ENCODE measurements around the gene RASGRF2.

GRCh38 chr5:81213070-81213469 is 252.9 kb downstream of the RASGRF2 start:
- no peak for TF ChIP-seq CTCF (IDR thresholded peaks at IDR 0.05; ENCODE audit: low read depth, low read length)
- no peak for TF ChIP-seq POLR2A (IDR thresholded peaks at IDR 0.05; ENCODE audit: extremely low read depth, insufficient read length)
- no peak for TF ChIP-seq MYC (IDR thresholded peaks at IDR 0.05; ENCODE audit: low read depth, low read length)
- TF ChIP-seq, protein P1, sequence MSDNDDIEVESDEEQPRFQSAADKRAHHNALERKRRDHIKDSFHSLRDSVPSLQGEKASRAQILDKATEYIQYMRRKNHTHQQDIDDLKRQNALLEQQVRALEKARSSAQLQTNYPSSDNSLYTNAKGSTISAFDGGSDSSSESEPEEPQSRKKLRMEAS (IDR thresholded peaks at IDR 0.05; ENCODE audit: low read depth, low read length): no peak
